Measurements from ENCODE around the gene FAM3A. TPM values are rescaled to one million over a fixed set of nuclear protein-coding genes. Genes with fewer than 3 reads are reported as not detected.

The FAM3A gene
- total and polyA plus RNA-seq, 2 of the 4 experiments (the other 2 are of a cell fraction), result 14.0 to 47.2 TPM

- 80% methylated on average over 10 of the region's 13 CpGs; no CpG with 5 or more reads in 1 of the 2 experiments for WGBS, 2 experiments (ENCODE audit: extremely low coverage in 2 of 2, insufficient read length in 1 of 2)
- Histone ChIP-seq H3K9ac (ENCODE audit: low read depth, low read length) (no peak overlapping the region), H4K5ac (ENCODE audit: low read depth, low read length) (no peak overlapping the region), H3K79me1 (ENCODE audit: low read depth in 1 of 2, low read length in 2 of 2) (peaks cover 0 to 4% of the 10 kb centered on the region in 2 experiments; a peak in 1 of 4 replicates), H2BK5ac (ENCODE audit: low read depth, low read length, poor library complexity, severe bottlenecking) (no peak overlapping the region), H3K9me3 (ENCODE audit: control insufficient read depth, insufficient read depth, low read length) (peaks cover 3% of the 10 kb centered on the region; the same call in 1 of the 2 replicates), H4K20me1 (ENCODE audit: insufficient read depth, low read length) (no peaks in the 10 kb centered on the region), H3K27me3 (ENCODE audit: control insufficient read depth, insufficient read depth, low read length) (no peaks in the 10 kb centered on the region), H3K36me3 (ENCODE audit: control insufficient read depth, insufficient read depth, low read length) (peaks cover 10% of the 10 kb centered on the region; the same call in 1 of the 2 replicates), H3K4me2 (ENCODE audit: low read depth, low read length) (no peak overlapping the region), H3K4me1 (ENCODE audit: control insufficient read depth, insufficient read depth, low read length) (peaks cover 2% of the 10 kb centered on the region; the same call in 1 of the 2 replicates), H2AK5ac (ENCODE audit: low read depth, low read length) (no peak overlapping the region), H2BK120ac (ENCODE audit: low read depth, low read length) (no peak overlapping the region), H2AK9ac (replicated peaks; ENCODE audit: low read depth, low read length, poor library complexity) (no peak overlapping the region), H2AFZ (replicated peaks; ENCODE audit: low read length, poor library complexity) (no peak overlapping the region), H2BK20ac (ENCODE audit: low read depth, low read length) (no peak overlapping the region), H3K18ac (ENCODE audit: low read depth, low read length) (no peak overlapping the region), H4K8ac (ENCODE audit: low read depth in 2 of 2, low read length in 2 of 2) (no peak overlapping the region), H2BK15ac (ENCODE audit: low read depth, low read length) (no peak overlapping the region), H3K23ac (ENCODE audit: low read depth, low read length) (no peak overlapping the region), H4K91ac (ENCODE audit: insufficient read depth, low read depth, low read length) (no peak overlapping the region), H3K4me3 (ENCODE audit: insufficient read depth, low read depth, low read length) (no peak overlapping the region), H3K4ac (ENCODE audit: low read depth, low read length) (no peak overlapping the region), H3K27ac (ENCODE audit: insufficient read depth, low read length) (no peak overlapping the region), H3K56ac (ENCODE audit: extremely low read depth, insufficient read depth, low read length) (no peak overlapping the region), H3K9me1 (ENCODE audit: insufficient read depth, low read length) (peaks cover 4% of the 10 kb centered on the region), H3K14ac (replicated peaks; ENCODE audit: low read depth, low read length) (no peak overlapping the region)
- DNase-seq (no peak), ATAC-seq (ENCODE audit: low read depth) (no peak)
- CTCF ChIA-PET, result no interaction called here
- dilution Hi-C loops (cut with HindIII; ENCODE audit: low sequenced_read_pairs, unreplicated experiment) (no loop called here), in situ Hi-C loops (cut with MboI; ENCODE audit: low sequenced_read_pairs) (no loop called here), intact Hi-C loops (cut with micrococcal nuclease) (no loop called here)
- TF ChIP-seq MAFK (IDR thresholded peaks at IDR 0.05; ENCODE audit: low read depth, low read length), result no peak
- TF ChIP-seq CTCF (conservative IDR thresholded peaks at IDR 0.05; ENCODE audit: low read depth, low read length), result no peak
- no peak for TF ChIP-seq USF2 (IDR thresholded peaks at IDR 0.05; ENCODE audit: low read depth, low read length)
- no peak for TF ChIP-seq MAZ (IDR thresholded peaks at IDR 0.05; ENCODE audit: borderline replicate concordance, low read depth, low read length)
- TF ChIP-seq RFX5 (IDR thresholded peaks at IDR 0.05; ENCODE audit: low read depth, low read length), result no peak
- no peak for TF ChIP-seq MXI1 (IDR thresholded peaks at IDR 0.05; ENCODE audit: borderline replicate concordance, low read depth, low read length)
- no peak for TF ChIP-seq RAD21 (IDR thresholded peaks at IDR 0.05; ENCODE audit: low read length)
- TF ChIP-seq CEBPB (IDR thresholded peaks at IDR 0.05; ENCODE audit: low read depth, low read length), result no peak
- TF ChIP-seq RCOR1 (IDR thresholded peaks at IDR 0.05; ENCODE audit: insufficient replicate concordance, low read length), result no peak
- no peak for TF ChIP-seq ELK1 (IDR thresholded peaks at IDR 0.05; ENCODE audit: borderline replicate concordance, low read depth, low read length)
- no peak for TF ChIP-seq SMC3 (IDR thresholded peaks at IDR 0.05; ENCODE audit: low read depth, low read length)
- POLR2A ChIA-PET (ENCODE audit: unreplicated experiment), result no interaction called here
- no TSS peak for BruUV-seq (replicated peaks)
These were observed 7.7 kb downstream of the FAM3A start for GRCh38 chrX:154508384-154508745.
